GM23338 (cell line): ENCODE data around the gene TYW3.

Experiments
- EZH2 ChIP-seq: fragments of 200-600 bp; sonication (generic); IDR thresholded peaks from one replicate; pipeline ENCODE4 v1.8.0; 2017; ENCODE audit warnings: antibody characterized with exemption, mild to moderate bottlenecking, low read depth; ENCODE audit not compliant: unreplicated experiment
- TF ChIP-seq, protein P1 (sequence below), 2 experiments: fragments of 200-600 bp in 1 of 2; sonication (generic) in 1 of 2; conservative IDR thresholded peaks; 2 replicates each; pipeline versions ENCODE4 v1.5.1 to v1.6.1; 2016 to 2017; ENCODE audit warnings: antibody characterized with exemption in 2 of 2, low read depth in 2 of 2, mild to moderate bottlenecking in 2 of 2, moderate library complexity in 1 of 2

GRCh38 chr1:74780594-74780993, 47.6 kb downstream of the TYW3 start:
- TF ChIP-seq, protein P1, sequence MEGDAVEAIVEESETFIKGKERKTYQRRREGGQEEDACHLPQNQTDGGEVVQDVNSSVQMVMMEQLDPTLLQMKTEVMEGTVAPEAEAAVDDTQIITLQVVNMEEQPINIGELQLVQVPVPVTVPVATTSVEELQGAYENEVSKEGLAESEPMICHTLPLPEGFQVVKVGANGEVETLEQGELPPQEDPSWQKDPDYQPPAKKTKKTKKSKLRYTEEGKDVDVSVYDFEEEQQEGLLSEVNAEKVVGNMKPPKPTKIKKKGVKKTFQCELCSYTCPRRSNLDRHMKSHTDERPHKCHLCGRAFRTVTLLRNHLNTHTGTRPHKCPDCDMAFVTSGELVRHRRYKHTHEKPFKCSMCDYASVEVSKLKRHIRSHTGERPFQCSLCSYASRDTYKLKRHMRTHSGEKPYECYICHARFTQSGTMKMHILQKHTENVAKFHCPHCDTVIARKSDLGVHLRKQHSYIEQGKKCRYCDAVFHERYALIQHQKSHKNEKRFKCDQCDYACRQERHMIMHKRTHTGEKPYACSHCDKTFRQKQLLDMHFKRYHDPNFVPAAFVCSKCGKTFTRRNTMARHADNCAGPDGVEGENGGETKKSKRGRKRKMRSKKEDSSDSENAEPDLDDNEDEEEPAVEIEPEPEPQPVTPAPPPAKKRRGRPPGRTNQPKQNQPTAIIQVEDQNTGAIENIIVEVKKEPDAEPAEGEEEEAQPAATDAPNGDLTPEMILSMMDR (conservative IDR thresholded peaks at IDR 0.05; ENCODE audit: low read depth in 2 of 2), result no peak
- no peak for TF ChIP-seq EZH2
